HG03469 (cell line): ENCODE results near the gene OXER1.

ENCODE experiments used
- ATAC-seq: cut with Tn5 transposase; IDR thresholded peaks from one replicate; pipeline ENCODE4 v1.9.1; 2021; ENCODE audit warnings: mild to moderate bottlenecking, moderate library complexity, moderate number of reproducible peaks; ENCODE audit not compliant: unreplicated experiment

The OXER1 gene

GRCh38 chr2:42794271-42795046 lies 30.5 kb upstream of the OXER1 start:
- no peak for ATAC-seq

- ATAC-seq = no peak
Measured at GRCh38 chr2:42793334-42794270, 29.7 kb upstream of the OXER1 start.

GRCh38 chr2:42792583-42793333 lies 28.8 kb upstream of the OXER1 start, which contains the start of gene HAAO:
HAAO (minus strand) TSS chr2:42792583; CDS start chr2:42792536, 47 bp downstream.
- ATAC-seq = no peak

GRCh38 chr2:42792087-42792582 lies 28.2 kb upstream of the OXER1 start:
- ATAC-seq = no peak

GRCh38 chr2:42791606-42792005 lies 27.7 kb upstream of the OXER1 start:
- ATAC-seq = no peak

GRCh38 chr2:42789751-42790150 lies 25.8 kb upstream of the OXER1 start:
- no peak for ATAC-seq

- no peak for ATAC-seq
Measured at GRCh38 chr2:42788882-42789281, 24.9 kb upstream of the OXER1 start.

GRCh38 chr2:42788478-42788793 lies 24.5 kb upstream of the OXER1 start:
- ATAC-seq = no peak

GRCh38 chr2:42787788-42788477 lies 24.0 kb upstream of the OXER1 start:
- no peak for ATAC-seq

GRCh38 chr2:42787424-42787787 lies 23.5 kb upstream of the OXER1 start:
- ATAC-seq = no peak

GRCh38 chr2:42786561-42787345 lies 22.8 kb upstream of the OXER1 start:
- ATAC-seq = no peak

GRCh38 chr2:42784204-42784880 lies 20.4 kb upstream of the OXER1 start:
- ATAC-seq = no peak

GRCh38 chr2:42783511-42783910 lies 19.6 kb upstream of the OXER1 start:
- ATAC-seq = no peak

GRCh38 chr2:42781181-42781580 lies 17.2 kb upstream of the OXER1 start:
- no peak for ATAC-seq

- ATAC-seq = no peak
Measured at GRCh38 chr2:42777883-42778805, 14.2 kb upstream of the OXER1 start.

GRCh38 chr2:42775810-42776209 lies 11.9 kb upstream of the OXER1 start:
- ATAC-seq = no peak

GRCh38 chr2:42775186-42775585 lies 11.3 kb upstream of the OXER1 start:
- no peak for ATAC-seq

- no peak for ATAC-seq
Measured at GRCh38 chr2:42771546-42772153, 7.7 kb upstream of the OXER1 start.
